Keratinocyte (primary cell): ENCODE data around the gene MLLT1. TPM values are rescaled to one million over a fixed set of nuclear protein-coding genes. Genes with fewer than 3 reads are reported as not detected.

Experiments
- DNase-seq: peaks from one replicate; pipeline ENCODE4 v3.0.0-alpha.2; 2011; ENCODE audit warnings: low read depth, missing footprints, low spot score
- FAIRE-seq: peaks from 2 replicates; lab custom pipeline; 2011; peaks lifted over from hg19 to GRCh38; lab: Jason Lieb, UNC
- H2AFZ ChIP-seq: 2 replicates; pipeline ENCODE4 v1.6.0; 2012; ENCODE audit warnings: low read length, control low read depth, inconsistent platforms; ENCODE audit not compliant: control insufficient read depth
- H3K27ac ChIP-seq: 2 replicates; pipeline ENCODE4 v1.5.1; 2011; ENCODE audit warnings: low read length; ENCODE audit not compliant: control insufficient read depth, insufficient read depth
- H3K27me3 ChIP-seq: 3 replicates; pipeline ENCODE4 v1.6.0; 2011; ENCODE audit warnings: low read length; ENCODE audit not compliant: control insufficient read depth, insufficient read depth; ENCODE audit errors: extremely low read depth
- H3K36me3 ChIP-seq, 2 experiments: 2 replicates in 1 of 2; 3 replicates in 1 of 2; pipeline ENCODE4 v1.5.1; 2011; ENCODE audit warnings: low read length in 2 of 2, mild to moderate bottlenecking in 1 of 2; ENCODE audit not compliant: control insufficient read depth in 2 of 2, insufficient read depth in 2 of 2; ENCODE audit errors: extremely low read depth in 1 of 2
- H3K4me1 ChIP-seq: 3 replicates; pipeline ENCODE4 v1.5.1; 2011; ENCODE audit warnings: low read length; ENCODE audit not compliant: control insufficient read depth, insufficient read depth; ENCODE audit errors: extremely low read depth
- H3K4me2 ChIP-seq: 3 replicates; pipeline ENCODE4 v1.6.0; 2011; ENCODE audit warnings: low read depth, low read length; ENCODE audit not compliant: control insufficient read depth, insufficient read depth; ENCODE audit errors: extremely low read depth
- H3K4me3 ChIP-seq, 3 experiments: fragments of 200-600 bp in 1 of 3; sonication (generic) in 1 of 3; 2 replicates in 2 of 3; 3 replicates in 1 of 3; pipeline ENCODE4 v1.5.1; 2011 to 2016; ENCODE audit warnings: low read length in 3 of 3, mild to moderate bottlenecking in 3 of 3, control low read depth in 2 of 3, inconsistent platforms in 1 of 3, low read depth in 1 of 3, mixed read lengths in 1 of 3, mixed run types in 1 of 3, moderate library complexity in 1 of 3; ENCODE audit not compliant: control insufficient read depth in 2 of 3, insufficient read depth in 2 of 3; ENCODE audit errors: extremely low read depth in 1 of 3
- H3K79me2 ChIP-seq: 2 replicates; pipeline ENCODE4 v1.6.0; 2012; ENCODE audit warnings: low read length; ENCODE audit not compliant: control insufficient read depth, insufficient read depth
- H3K9ac ChIP-seq: 3 replicates; pipeline ENCODE4 v1.6.0; 2011; ENCODE audit warnings: low read length; ENCODE audit not compliant: control insufficient read depth, insufficient read depth; ENCODE audit errors: extremely low read depth
- H3K9me1 ChIP-seq: 3 replicates; pipeline ENCODE4 v1.6.0; 2011; ENCODE audit warnings: low read length; ENCODE audit not compliant: control insufficient read depth, insufficient read depth; ENCODE audit errors: extremely low read depth
- H3K9me3 ChIP-seq: 2 replicates; pipeline ENCODE4 v1.5.1; 2012; ENCODE audit warnings: low read depth, low read length; ENCODE audit not compliant: control insufficient read depth
- H4K20me1 ChIP-seq: 3 replicates; pipeline ENCODE4 v1.6.0; 2011; ENCODE audit warnings: low read length; ENCODE audit not compliant: control insufficient read depth, insufficient read depth; ENCODE audit errors: extremely low read depth
- CTCF ChIP-seq, 3 experiments: IDR thresholded peaks in 1 of 3; conservative IDR thresholded peaks in 1 of 3; optimal IDR thresholded peaks in 1 of 3; 2 replicates in 2 of 3; 3 replicates in 1 of 3; pipeline versions ENCODE3 to v1.5.1; 2011; ENCODE audit warnings: low read length in 3 of 3, mild to moderate bottlenecking in 3 of 3, moderate library complexity in 2 of 3, control low read depth in 1 of 3, inconsistent platforms in 1 of 3; ENCODE audit not compliant: insufficient read depth in 2 of 3; ENCODE audit errors: extremely low read depth in 1 of 3
- EZH2 ChIP-seq: IDR thresholded peaks from one replicate; pipeline ENCODE4 v1.6.1; 2012; ENCODE audit warnings: inconsistent platforms, mild to moderate bottlenecking, low read length, moderate library complexity
- dilution Hi-C: fragments of 300-500 bp; cut with MboI; formaldehyde crosslinking; loops from one replicate; pipeline ENCODE4 v1.7.0; 2020; ENCODE audit warnings: low sequenced_read_pairs; ENCODE audit not compliant: extremely low pct_ligation_motif_present
- polyA plus RNA-seq, 5 experiments: library from polyadenylated mRNA; depleted of rRNA in 3 of 5; stranded (reverse) in 3 of 5; stranded (forward) in 1 of 5; unstranded in 1 of 5; fragments of >200 nt; gene quantifications; 1 replicate in 1 of 5; 2 replicates in 3 of 5; 3 replicates in 1 of 5; pipeline versions ENCODE4 v1.2.1 to v1.2.3, GENCODE V29; 2011 to 2012; ENCODE audit warnings: missing spikeins in 2 of 5, low read depth in 1 of 5, low replicate concordance in 1 of 5

MLLT1 gene
- polyA plus RNA-seq, 1 donor (not counting 4 experiments of a cell fraction or from before 2014, with no cell fraction given) = 8.3 TPM

- H3K27me3 ChIP-seq = no peaks in the 10 kb centered on the region
- no peak overlapping the region for H3K9ac ChIP-seq
- no peak overlapping the region for H3K27ac ChIP-seq
- no peaks in the 10 kb centered on the region for H3K9me3 ChIP-seq
- peaks cover 16% of the 10 kb centered on the region for H4K20me1 ChIP-seq
- no peak overlapping the region for H2AFZ ChIP-seq
- no peak overlapping the region for H3K4me2 ChIP-seq
- no peak for DNase-seq
- H3K79me2 ChIP-seq = peaks cover 71% of the 10 kb centered on the region
- H3K4me3 ChIP-seq = no peak overlapping the region
- H3K36me3 ChIP-seq = peaks cover 0 to 5% of the 10 kb centered on the region in 2 experiments
- dilution Hi-C loops = no loop called here
- peaks cover 7% of the 10 kb centered on the region for H3K4me1 ChIP-seq
- FAIRE-seq = no peak
- TF ChIP-seq CTCF (optimal IDR thresholded peaks at IDR 0.05 in 1 of 3, IDR thresholded peaks at IDR 0.05 in 1 of 3, conservative IDR thresholded peaks at IDR 0.05 in 1 of 3; ENCODE audit: extremely low read depth in 1 of 3, insufficient read depth in 2 of 3, low read length in 3 of 3) (no peak), EZH2 (no peak)
- H3K9me1 ChIP-seq = peaks cover 3% of the 10 kb centered on the region
Measured at GRCh38 chr19:6247007-6247288, 32.8 kb downstream of the MLLT1 start.

- Histone ChIP-seq H3K79me2 (peaks cover 73% of the 10 kb centered on the region), H3K27me3 (no peaks in the 10 kb centered on the region), H3K4me2 (no peak overlapping the region), H4K20me1 (peaks cover 15% of the 10 kb centered on the region), H3K4me1 (peaks cover 7% of the 10 kb centered on the region), H3K9ac (no peak overlapping the region), H3K9me3 (no peaks in the 10 kb centered on the region), H2AFZ (no peak overlapping the region), H3K27ac (no peak overlapping the region), H3K36me3 (peaks cover 0 to 5% of the 10 kb centered on the region in 2 experiments), H3K4me3 (no peak overlapping the region), H3K9me1 (peaks cover 3% of the 10 kb centered on the region)
- no peak for FAIRE-seq
- no peak for DNase-seq
- dilution Hi-C loops = no loop called here
- TF ChIP-seq EZH2 = no peak
- no peak for TF ChIP-seq CTCF (optimal IDR thresholded peaks at IDR 0.05 in 1 of 3, IDR thresholded peaks at IDR 0.05 in 1 of 3, conservative IDR thresholded peaks at IDR 0.05 in 1 of 3; ENCODE audit: extremely low read depth in 1 of 3, insufficient read depth in 2 of 3, low read length in 3 of 3)
Measured at GRCh38 chr19:6246174-6247006, 33.4 kb downstream of the MLLT1 start.
